Left lung (tissue), 14 donors: ENCODE results near the gene C2CD4C. TPM values are rescaled to one million over a fixed set of nuclear protein-coding genes. Genes with fewer than 3 reads are reported as not detected.

ENCODE experiments used
- ATAC-seq: fragments of 200-7000 bp; cut with Tn5 transposase; one replicate; pipeline ENCODE4 v1.9.1; 2020; ENCODE audit warnings: moderate library complexity
- DNase-seq, 4 donors: peaks; one replicate each; pipeline ENCODE4 v3.0.0-alpha.2; 2013 to 2020
- H3K27ac ChIP-seq, 2 donors: fragments of 200-600 bp; sonication (generic) in 1 of 2; one replicate each; pipeline versions ENCODE4 v1.5.0 to v1.8.0; 2020 to 2021
- H3K27me3 ChIP-seq, 2 donors: fragments of 200-600 bp; sonication (generic) in 1 of 2; one replicate each; pipeline versions ENCODE4 v1.5.0 to v1.8.0; 2020 to 2021
- H3K36me3 ChIP-seq, 2 donors: fragments of 200-600 bp; sonication (generic) in 1 of 2; one replicate each; pipeline versions ENCODE4 v1.5.0 to v1.8.0; 2020 to 2021
- H3K4me1 ChIP-seq, 2 donors: fragments of 200-600 bp; one replicate each; pipeline ENCODE4 v1.8.0; 2021
- H3K4me3 ChIP-seq, 2 donors: fragments of 200-600 bp; sonication (generic) in 1 of 2; one replicate each; pipeline versions ENCODE4 v1.5.0 to v1.8.0; 2020 to 2021; ENCODE audit warnings: mild to moderate bottlenecking in 1 of 2
- H3K9me3 ChIP-seq, 2 donors: fragments of 200-600 bp; sonication (generic) in 1 of 2; one replicate each; pipeline versions ENCODE4 v1.5.0 to v1.8.0; 2020 to 2021
- CTCF ChIP-seq, 2 donors: fragments of 200-600 bp; sonication (generic) in 1 of 2; IDR thresholded peaks; one replicate each; pipeline versions ENCODE4 v1.5.0 to v1.8.0; 2021; ENCODE audit warnings: antibody characterized with exemption in 2 of 2
- intact Hi-C, 2 donors: fragments of 100-400 bp; cut with DNase I; formaldehyde crosslinking; loops; one replicate each; pipeline versions ENCODE4 v1.11.2 to v1.14.2; 2022
- long read RNA-seq, 12 donors: library from polyadenylated mRNA in 2 of 12; unstranded in 2 of 12; transcript quantifications; one replicate each; pipeline ENCODE4 v2.0.0 and lab custom pipeline, GENCODE V29; 2019 to 2026
- polyA plus RNA-seq, 6 donors: library from polyadenylated mRNA; unstranded; fragments of 120-200 nt; gene quantifications; one replicate each; pipeline ENCODE4 v1.2.1, GENCODE V29; 2013; ENCODE audit not compliant: insufficient read length in 6 of 6
- total RNA-seq, 2 donors: library from RNA; stranded (reverse); fragmentation: NEBNext Ultra II Directional; extraction: Animal tissue kit (Norgen Biotek cat#: 25700); gene quantifications; one replicate each; pipeline ENCODE4 v1.2.1, GENCODE V29; 2021
- donor health status: DM: no; HTN: yes; CAD: no.
- donor health status: DM: no; HTN: no; CAD: no.

Gene C2CD4C, protein sequence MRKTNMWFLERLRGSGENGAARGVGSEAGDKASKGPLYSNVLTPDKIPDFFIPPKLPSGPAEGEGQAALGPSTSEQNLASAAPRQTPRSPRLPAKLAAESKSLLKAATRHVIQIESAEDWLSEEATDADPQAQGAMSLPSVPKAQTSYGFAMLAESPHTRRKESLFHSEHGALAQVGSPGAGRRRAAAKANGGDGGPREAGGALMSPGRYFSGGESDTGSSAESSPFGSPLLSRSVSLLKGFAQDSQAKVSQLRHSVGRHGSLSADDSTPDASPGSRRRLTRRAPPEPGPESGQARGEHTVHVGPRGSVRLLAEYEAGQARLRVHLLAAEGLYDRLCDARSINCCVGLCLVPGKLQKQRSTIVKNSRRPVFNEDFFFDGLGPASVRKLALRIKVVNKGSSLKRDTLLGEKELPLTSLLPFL
- total RNA-seq (1 to 10 TPM; 1.1 to 2.4 TPM), polyA plus RNA-seq (1 to 10 TPM in 2 of 6 donors, under 1 TPM in 4; 0.27 to 1.1 (median 0.65) TPM)
- long read RNA-seq, donor 1 = 0 reads
- long read RNA-seq, donor 2 = 0 reads
- long read RNA-seq, donor 3, partial matches to known transcripts = 0 of 1 reads
- long read RNA-seq, donor 3, other reads (novel, unspliced or antisense) = 0 of 1 reads
- long read RNA-seq, donor 4 = 0 reads
- long read RNA-seq, donor 5 = 0 reads
- long read RNA-seq, donor 6 = 0 reads
- long read RNA-seq, donor 7 = 0 reads
- long read RNA-seq, donor 8, partial matches to known transcripts = 0 of 1 reads
- long read RNA-seq, donor 8, other reads (novel, unspliced or antisense) = 0 of 1 reads
- long read RNA-seq, donor 9 = 0 reads
- long read RNA-seq, donor 10 = 0 reads
- long read RNA-seq, donor 11 = 0 reads
- long read RNA-seq, donor 12 = 0 reads

DNA sequence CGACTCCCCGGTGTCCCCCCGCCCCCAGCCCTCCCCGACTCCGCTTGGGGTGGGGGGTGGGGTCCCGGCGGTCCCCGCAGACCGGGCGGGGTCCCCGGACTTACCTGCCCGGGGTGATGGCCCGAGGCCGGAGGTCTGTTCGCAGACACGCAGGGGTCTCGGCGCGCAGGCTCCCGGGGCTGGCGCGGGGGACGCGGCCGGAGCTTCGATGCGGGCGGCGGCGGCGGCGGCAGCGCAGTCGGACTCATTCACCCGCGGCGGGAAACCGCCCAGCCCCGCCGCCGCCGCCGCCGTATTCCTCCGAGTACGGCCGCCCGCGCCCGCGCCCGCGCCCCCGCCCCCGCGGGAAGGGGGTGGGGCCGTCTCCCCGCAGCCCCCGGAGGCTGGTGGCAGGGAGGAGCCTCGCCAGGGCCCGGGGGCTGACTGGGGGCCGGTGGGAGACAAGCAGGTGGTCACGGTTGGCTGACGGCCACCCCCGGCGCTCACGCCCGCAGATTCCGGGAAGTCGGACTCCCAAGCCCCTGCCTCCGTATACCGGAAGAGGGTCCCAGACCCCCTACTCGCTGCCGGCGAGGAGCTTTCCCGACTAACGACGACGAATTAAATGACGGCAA, at the start of gene C2CD4C:
C2CD4C (minus strand) TSS at position 246 of the 614 bp plus-strand sequence. CDS start 786 bp downstream, outside the sequence.
- intact Hi-C loops = no loop called here

DNA sequence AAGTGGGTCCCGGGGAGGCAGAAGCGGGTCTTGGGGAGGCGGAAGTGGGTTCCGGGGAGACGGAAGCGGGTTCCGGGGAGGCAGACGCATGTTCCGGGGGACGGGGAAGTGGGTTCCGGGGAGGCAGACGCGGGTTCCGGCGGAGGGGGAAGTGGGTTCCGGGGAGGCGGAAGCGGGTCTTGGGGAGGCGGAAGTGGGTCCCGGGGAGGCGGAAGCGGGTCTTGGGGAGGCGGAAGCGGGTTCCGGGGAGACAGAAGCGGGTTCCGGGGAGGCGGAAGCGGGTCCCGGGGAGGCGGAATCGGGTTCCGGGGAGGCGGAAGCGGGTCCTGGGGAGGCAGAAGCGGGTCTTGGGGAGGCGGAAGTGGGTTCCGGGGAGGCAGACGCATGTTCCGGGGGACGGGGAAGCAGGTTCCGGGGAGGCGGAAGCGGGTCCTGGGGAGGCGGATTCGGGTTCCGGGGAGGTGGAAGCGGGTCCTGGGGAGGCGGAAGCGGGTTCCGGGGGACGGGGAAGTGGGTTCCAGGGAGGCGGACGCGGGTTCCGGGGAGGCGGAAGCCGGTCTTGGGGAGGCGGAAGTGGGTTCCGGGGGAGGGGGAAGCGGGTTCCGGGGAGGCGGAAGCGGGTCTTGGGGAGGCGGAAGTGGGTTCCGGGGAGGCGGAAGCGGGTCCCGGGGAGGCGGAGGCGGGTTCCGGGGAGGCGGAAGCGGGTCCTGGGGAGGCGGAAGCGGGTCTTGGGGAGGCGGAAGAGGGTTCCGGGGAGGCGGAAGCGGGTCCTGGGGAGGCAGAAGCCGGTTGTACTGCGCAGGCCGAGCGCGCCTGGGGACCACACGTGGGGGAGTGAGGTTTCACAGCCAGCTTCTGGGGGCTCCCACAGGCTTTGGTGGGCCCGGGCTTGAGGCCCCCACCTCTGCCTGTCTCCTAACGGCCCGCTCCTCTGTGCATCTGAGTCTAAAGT, 49.4 kb upstream of the C2CD4C start:
- Histone ChIP-seq H3K27ac (no peak overlapping the region), H3K4me1 (peaks cover 0 to 22% of the 10 kb centered on the region in 2 donors), H3K36me3 (no peaks in the 10 kb centered on the region), H3K9me3 (no peaks in the 10 kb centered on the region), H3K4me3 (no peak overlapping the region), H3K27me3 (peaks cover 0 to 37% of the 10 kb centered on the region in 2 donors)
- ATAC-seq = no peak
- peak in 1 of 4 donors; percentile 79 for DNase-seq
- intact Hi-C loops = no loop called here
- TF ChIP-seq CTCF (IDR thresholded peaks at IDR 0.05) = no peak

More for the DNA sequence above, at the start of gene C2CD4C:
- Histone ChIP-seq H3K27me3 (peaks cover 25 to 82% of the 10 kb centered on the region in 2 donors), H3K36me3 (no peaks in the 10 kb centered on the region), H3K27ac (no peak within 1 kb of the TSS), H3K4me3 (peak within 1 kb of the TSS; percentile 27 to 36), H3K9me3 (no peaks in the 10 kb centered on the region), H3K4me1 (peaks cover 6 to 16% of the 10 kb centered on the region in 2 donors)
- TF ChIP-seq CTCF (IDR thresholded peaks at IDR 0.05) = no peak
- ATAC-seq = peak; percentile 57
- DNase-seq = peak in 2 of 4 donors; percentile 26 to 74

GRCh38 chr19:457636-458035, 48.7 kb upstream of the C2CD4C start:
- TF ChIP-seq CTCF (IDR thresholded peaks at IDR 0.05) = no peak
- DNase-seq (peak in 1 of 4 donors; percentile 79), ATAC-seq (no peak)
- peaks cover 0 to 29% of the 10 kb centered on the region in 2 donors for H3K27me3 ChIP-seq
- no peaks in the 10 kb centered on the region for H3K9me3 ChIP-seq
- H3K4me1 ChIP-seq = peaks cover 0 to 22% of the 10 kb centered on the region in 2 donors
- no peak overlapping the region for H3K4me3 ChIP-seq
- H3K36me3 ChIP-seq = no peaks in the 10 kb centered on the region
- intact Hi-C loops = no loop called here
- H3K27ac ChIP-seq = no peak overlapping the region

- H3K9me3 ChIP-seq = no peaks in the 10 kb centered on the region
- H3K36me3 ChIP-seq = no peaks in the 10 kb centered on the region
- no peak for TF ChIP-seq CTCF (IDR thresholded peaks at IDR 0.05)
- H3K27ac ChIP-seq = no peak overlapping the region
- intact Hi-C loops = no loop called here
- ATAC-seq (no peak), DNase-seq (no peak)
- peaks cover 0 to 19% of the 10 kb centered on the region in 2 donors for H3K27me3 ChIP-seq
- H3K4me3 ChIP-seq = no peak overlapping the region
- H3K4me1 ChIP-seq = peaks cover 0 to 15% of the 10 kb centered on the region in 2 donors
These were observed 47.7 kb upstream of the C2CD4C start for GRCh38 chr19:456547-457110.
